ENCODE results near the gene REN. TPM values are rescaled to one million over a fixed set of nuclear protein-coding genes. Genes with fewer than 3 reads are reported as not detected.

REN gene
- total RNA-seq, 1 experiment from 2014 or later, result not detected

GRCh38 chr1:204202481-204202880 is 36.3 kb upstream of the REN start:
- H3K27ac Mint-ChIP-seq, result no peak overlapping the region
- Histone ChIP-seq H4K20me1 (ENCODE audit: control insufficient read depth, insufficient read depth, insufficient read length) (no peaks in the 10 kb centered on the region), H3K4ac (ENCODE audit: low read depth, low read length) (no peak overlapping the region), H3K27ac (ENCODE audit: insufficient read length, low read depth, low read length) (no peak overlapping the region), H3K18ac (ENCODE audit: insufficient read length, low read depth, low read length) (no peak overlapping the region), H2BK15ac (ENCODE audit: low read depth, low read length) (no peak overlapping the region), H3K79me2 (ENCODE audit: insufficient read depth, low read length) (no peaks in the 10 kb centered on the region), H2AK5ac (ENCODE audit: insufficient read length, low read length) (no peak overlapping the region), H2BK5ac (ENCODE audit: insufficient read length, low read length) (no peak overlapping the region), H2AFZ (ENCODE audit: low read length) (no peak overlapping the region), H3K27me3 (ENCODE audit: insufficient read depth, low read length) (no peaks in the 10 kb centered on the region), H3K23ac (ENCODE audit: insufficient read length, low read depth, low read length) (no peak overlapping the region), H3K9me3 (ENCODE audit: control insufficient read depth, low read depth, low read length) (no peaks in the 10 kb centered on the region), H3K9ac (ENCODE audit: extremely low read depth, insufficient read length, low read length) (peak overlapping the region; percentile 23), H3K14ac (ENCODE audit: insufficient read depth, low read length) (no peak overlapping the region), H3K4me1 (ENCODE audit: insufficient read depth, low read length) (no peaks in the 10 kb centered on the region; the same call in 1 of the 2 replicates), H3K79me1 (ENCODE audit: insufficient read depth, low read depth, low read length, poor library complexity, severe bottlenecking) (no peaks in the 10 kb centered on the region), H4K8ac (replicated peaks; ENCODE audit: insufficient read length, low read depth, low read length) (no peak overlapping the region), H3K23me2 (ENCODE audit: insufficient read length, low read depth, low read length, poor library complexity, severe bottlenecking) (no peaks in the 10 kb centered on the region), H2BK120ac (ENCODE audit: low read depth, low read length, poor library complexity, severe bottlenecking) (no peak overlapping the region), H3K56ac (ENCODE audit: insufficient read length, low read depth, low read length) (no peak overlapping the region), H2BK12ac (ENCODE audit: insufficient read length, low read depth, low read length) (no peak overlapping the region), H2BK20ac (ENCODE audit: low read depth, low read length, poor library complexity, severe bottlenecking) (no peak overlapping the region), H3T11ph (ENCODE audit: low read length) (no peak overlapping the region), H4K5ac (ENCODE audit: insufficient read length, low read depth, low read length) (no peak overlapping the region), H3K4me2 (ENCODE audit: insufficient read depth, insufficient read length, low read length) (no peak overlapping the region), H4K91ac (ENCODE audit: insufficient read length, low read depth, low read length) (no peak overlapping the region)
- no peaks in the 10 kb centered on the region for H3K36me3 Mint-ChIP-seq (ENCODE audit: insufficient read depth in 1 of 3, low read depth in 3 of 3)
- TF ChIP-seq CTCF (conservative IDR thresholded peaks at IDR 0.05), result no peak
- H3K9me3 Mint-ChIP-seq, result no peaks in the 10 kb centered on the region
- peaks cover 28 to 29% of the 10 kb centered on the region in 2 experiments for H3K4me1 Mint-ChIP-seq
- no CpG with 5 or more reads among the region's 4 CpGs for WGBS (ENCODE audit: extremely low coverage, insufficient read length, low lambda C conversion rate)
- DNase-seq, result no peak
- no peaks in the 10 kb centered on the region; the same call in none of the 2 replicates for H3K27me3 Mint-ChIP-seq (ENCODE audit: low read depth)
- H3K4me3 Mint-ChIP-seq, result no peak overlapping the region

Data from H9 (cell line).